ENCODE measurements around the gene DOK7. TPM values are rescaled to one million over a fixed set of nuclear protein-coding genes. Genes with fewer than 3 reads are reported as not detected.

The DOK7 gene
- total RNA-seq, 1 experiment from 2014 or later: 0.26 TPM

GRCh38 chr4:3444351-3445110, 18.6 kb upstream of the DOK7 start:
- no peak overlapping the region for H3K4me3 Mint-ChIP-seq
- no peak overlapping the region for H4K91ac ChIP-seq (ENCODE audit: insufficient read length, low read depth, low read length)
- H3K27ac ChIP-seq (ENCODE audit: insufficient read length, low read depth, low read length): no peak overlapping the region
- no peak overlapping the region for H3K9ac ChIP-seq (ENCODE audit: extremely low read depth, insufficient read length, low read length)
- no peaks in the 10 kb centered on the region for H3K9me3 ChIP-seq (ENCODE audit: control insufficient read depth, low read depth, low read length)
- no peaks in the 10 kb centered on the region for H3K23me2 ChIP-seq (ENCODE audit: insufficient read length, low read depth, low read length, poor library complexity, severe bottlenecking)
- no peak overlapping the region for H3K27ac Mint-ChIP-seq
- H3T11ph ChIP-seq (ENCODE audit: low read length): no peak overlapping the region
- no peak overlapping the region for H3K23ac ChIP-seq (ENCODE audit: insufficient read length, low read depth, low read length)
- H3K18ac ChIP-seq (ENCODE audit: insufficient read length, low read depth, low read length): no peak overlapping the region
- no peak overlapping the region for H2AK5ac ChIP-seq (ENCODE audit: insufficient read length, low read length)
- no peaks in the 10 kb centered on the region for H3K4me1 ChIP-seq (ENCODE audit: insufficient read depth, low read length)
- H3K79me2 ChIP-seq (ENCODE audit: insufficient read depth, low read length): no peaks in the 10 kb centered on the region
- H3K79me1 ChIP-seq (ENCODE audit: insufficient read depth, low read depth, low read length, poor library complexity, severe bottlenecking): no peaks in the 10 kb centered on the region
- no peak overlapping the region for H3K14ac ChIP-seq (ENCODE audit: insufficient read depth, low read length)
- H2BK15ac ChIP-seq (ENCODE audit: low read depth, low read length): no peak overlapping the region
- H3K4me1 Mint-ChIP-seq: no peaks in the 10 kb centered on the region
- no peak overlapping the region for H2BK5ac ChIP-seq (ENCODE audit: insufficient read length, low read length)
- H3K27me3 Mint-ChIP-seq (ENCODE audit: low read depth): no peaks in the 10 kb centered on the region; the same call in 1 of the 2 replicates
- H2BK120ac ChIP-seq (ENCODE audit: low read depth, low read length, poor library complexity, severe bottlenecking): no peak overlapping the region
- no peak overlapping the region for H3K4me2 ChIP-seq (ENCODE audit: insufficient read depth, insufficient read length, low read length)
- no peak overlapping the region for H3K56ac ChIP-seq (ENCODE audit: insufficient read length, low read depth, low read length)
- H2BK12ac ChIP-seq (ENCODE audit: insufficient read length, low read depth, low read length): no peak overlapping the region
- no peak overlapping the region for H4K8ac ChIP-seq (replicated peaks; ENCODE audit: insufficient read length, low read depth, low read length)
- H3K4ac ChIP-seq (ENCODE audit: low read depth, low read length): no peak overlapping the region
- H4K20me1 ChIP-seq (ENCODE audit: control insufficient read depth, insufficient read depth, insufficient read length): no peaks in the 10 kb centered on the region
- no peak overlapping the region for H2BK20ac ChIP-seq (ENCODE audit: low read depth, low read length, poor library complexity, severe bottlenecking)
- no peak for TF ChIP-seq CTCF (conservative IDR thresholded peaks at IDR 0.05)
- no peak overlapping the region for H2AFZ ChIP-seq (ENCODE audit: low read length)
- no CpG with 5 or more reads among the region's 56 CpGs for WGBS (ENCODE audit: extremely low coverage, insufficient read length, low lambda C conversion rate)
- no peak overlapping the region for H4K5ac ChIP-seq (ENCODE audit: insufficient read length, low read depth, low read length)
- H3K36me3 Mint-ChIP-seq (ENCODE audit: insufficient read depth in 1 of 3, low read depth in 3 of 3): no peaks in the 10 kb centered on the region
- H3K27me3 ChIP-seq (ENCODE audit: insufficient read depth, low read length): no peaks in the 10 kb centered on the region
- no peaks in the 10 kb centered on the region for H3K9me3 Mint-ChIP-seq
- no peak for DNase-seq

All from H9 (cell line).